Measurements from ENCODE around the gene ROBO1.

DNA sequence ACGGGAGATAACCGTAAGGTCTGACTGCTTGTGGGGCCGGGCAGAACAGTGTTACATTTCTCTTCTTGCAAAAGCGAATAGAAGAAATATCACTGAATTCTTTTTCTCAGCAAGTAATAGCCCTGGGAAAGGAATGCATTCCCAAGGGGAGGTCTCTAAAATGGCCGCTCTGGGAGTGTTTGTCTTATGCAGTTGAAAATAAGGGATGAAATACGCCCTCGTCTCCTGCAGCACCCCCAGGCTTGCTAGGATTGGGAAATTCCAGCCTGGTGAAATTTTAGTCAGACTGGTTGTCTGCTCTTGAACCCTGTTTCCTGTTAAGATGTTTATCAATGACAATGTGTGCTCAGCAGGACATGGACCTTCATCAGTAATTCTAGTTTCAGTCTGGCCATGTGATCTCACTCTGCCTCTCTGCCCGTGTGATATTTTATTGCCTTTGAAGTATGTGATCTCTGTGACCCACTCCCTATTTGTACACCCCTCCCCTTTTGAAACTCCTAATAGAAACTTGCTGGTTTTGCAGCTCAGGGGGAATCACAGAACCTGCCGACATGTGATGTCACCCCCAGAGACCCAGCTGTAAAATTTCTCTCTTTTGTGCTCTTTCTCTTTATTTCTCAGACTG is 715.6 kb downstream of the ROBO1 start:
- TF ChIP-seq POLR2A (IDR thresholded peaks at IDR 0.05) (no peak), POLR2AphosphoS5 (IDR thresholded peaks at IDR 0.05; ENCODE audit: insufficient read depth in 1 of 2, low read depth in 1 of 2) (no peak)

All from vagina (tissue), 2 donors.